ENCODE measurements around the gene LAMC2. TPM values are rescaled to one million over a fixed set of nuclear protein-coding genes. Genes with fewer than 3 reads are reported as not detected.

Gene LAMC2
- total and polyA plus RNA-seq, 2 of the 13 experiments (the other 11 are each of a cell fraction or from before 2014, with no cell fraction given): 0.03 TPM; not detected in 1

GRCh38 chr1:183205196-183205781 lies 19.2 kb downstream of the LAMC2 start:
- no peak overlapping the region for H3K9ac ChIP-seq (ENCODE audit: insufficient read depth, low read depth, low read length)
- no peak overlapping the region for H3K27ac ChIP-seq (ENCODE audit: extremely low read length, insufficient read depth, low read length)
- no peak for TF ChIP-seq ZNF552 (CRISPR knock-in tag; IDR thresholded peaks at IDR 0.05; ENCODE audit: borderline replicate concordance)
- no peak for TF ChIP-seq MZF1 (CRISPR knock-in tag; IDR thresholded peaks at IDR 0.05; ENCODE audit: borderline replicate concordance)
- no peak for TF ChIP-seq HINFP (CRISPR knock-in tag; IDR thresholded peaks at IDR 0.05; ENCODE audit: low read depth)
- TF ChIP-seq ZNF724P (CRISPR knock-in tag; IDR thresholded peaks at IDR 0.05; ENCODE audit: borderline replicate concordance): no peak
- no peak for TF ChIP-seq POGK (CRISPR knock-in tag; conservative IDR thresholded peaks at IDR 0.05)
- no peak for TF ChIP-seq ELK4 (CRISPR knock-in tag; IDR thresholded peaks at IDR 0.05; ENCODE audit: borderline replicate concordance)
- TF ChIP-seq ARNT (IDR thresholded peaks at IDR 0.05): no peak
- TF ChIP-seq DNMT1 (CRISPR knock-in tag; IDR thresholded peaks at IDR 0.05): no peak
- no peak for TF ChIP-seq SMARCE1 (IDR thresholded peaks at IDR 0.05; ENCODE audit: borderline replicate concordance)
- no peak for TF ChIP-seq ZMAT5 (CRISPR knock-in tag; IDR thresholded peaks at IDR 0.05; ENCODE audit: borderline replicate concordance, low read depth)
- no peaks in the 10 kb centered on the region for H3K9me3 ChIP-seq (ENCODE audit: low read length)
- ChIA-PET POLR2A (no interaction called here), CTCF (ENCODE audit: low intra/inter-chr PET ratio, low total read pairs) (no interaction called here)
- H3K79me2 ChIP-seq (ENCODE audit: insufficient read depth, low read length): no peaks in the 10 kb centered on the region
- no peak overlapping the region for H2AFZ ChIP-seq (ENCODE audit: low read length)
- no peak overlapping the region for H3K4me3 ChIP-seq (replicated peaks in 1 of 3; ENCODE audit: insufficient read depth in 1 of 3, low read depth in 2 of 3, low read length in 3 of 3)
- intact Hi-C loops (cut with micrococcal nuclease; ENCODE audit: unreplicated experiment) (no loop called here), in situ Hi-C loops (cut with HindIII; ENCODE audit: extremely low pct_ligation_motif_present, low pct_unique_long_range_greater_than_20kb) (no loop called here)
- 23% methylated on average over 3 of the region's 3 CpGs for WGBS (ENCODE audit: low lambda C conversion rate)
- H3K36me3 ChIP-seq (replicated peaks in 1 of 2; ENCODE audit: control insufficient read depth in 1 of 2, insufficient read depth in 2 of 2, low read length in 2 of 2): no peaks in the 10 kb centered on the region
- no peaks in the 10 kb centered on the region for H4K20me1 ChIP-seq (ENCODE audit: insufficient read depth, low read length)
- no TSS peak for BruUV-seq (replicated peaks)
- no peak for DNase-seq (ENCODE audit: low spot score)
- no peak overlapping the region for H3K4me2 ChIP-seq (ENCODE audit: low read depth, low read length)
- no peak for FAIRE-seq
- no peaks in the 10 kb centered on the region for H3K4me1 ChIP-seq (ENCODE audit: insufficient read depth, low read length)
- no peak for ATAC-seq
- H3K27me3 ChIP-seq (ENCODE audit: control insufficient read depth in 1 of 2, insufficient read depth in 2 of 2, low read length in 2 of 2): peaks cover 1 to 5% of the 10 kb centered on the region in 2 experiments; a peak in 1 of 5 replicates
